CD4-positive, alpha-beta T cell treated with Interleukin-6 at 100 ng/mL for 8 hours (primary cell): ENCODE results near the gene CEP83.
"Not testable (repeated sequence)": the region's sequence is repeated elsewhere in the genome, so short reads cannot be mapped to it uniquely, and the experiment has no call there.

ENCODE experiments used
- DNase-seq: peaks from one replicate; pipeline ENCODE4 v3.0.0-alpha.2; 2020; ENCODE audit warnings: mixed read lengths, low spot score

CEP83 gene

GRCh38 chr12:94379479-94380113, 80.1 kb downstream of the CEP83 start:
- DNase-seq, result no peak

- no peak for DNase-seq
Observed at GRCh38 chr12:94377599-94377998, 82.1 kb downstream of the CEP83 start.

DNA sequence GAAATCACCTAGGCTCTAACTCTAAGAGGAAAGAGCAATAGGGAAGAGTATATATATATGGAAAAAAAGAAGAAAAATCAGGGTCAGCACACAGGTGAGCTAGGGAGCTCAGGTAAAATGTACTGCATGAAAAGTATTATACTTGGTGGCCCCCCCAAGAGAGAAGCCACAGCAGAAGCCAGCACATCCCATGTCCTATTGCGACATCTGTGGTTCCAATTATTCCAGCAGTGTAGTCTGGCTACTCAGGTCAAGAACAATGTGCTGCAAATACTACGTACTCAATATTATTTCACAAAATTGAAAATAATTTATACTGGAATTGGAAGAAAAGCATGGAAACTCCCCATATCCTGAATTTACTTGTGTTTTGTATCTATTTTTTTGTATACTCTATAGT, 85.5 kb downstream of the CEP83 start:
- no peak for DNase-seq

GRCh38 chr12:94372461-94372860, 87.2 kb downstream of the CEP83 start:
- no peak for DNase-seq

DNA sequence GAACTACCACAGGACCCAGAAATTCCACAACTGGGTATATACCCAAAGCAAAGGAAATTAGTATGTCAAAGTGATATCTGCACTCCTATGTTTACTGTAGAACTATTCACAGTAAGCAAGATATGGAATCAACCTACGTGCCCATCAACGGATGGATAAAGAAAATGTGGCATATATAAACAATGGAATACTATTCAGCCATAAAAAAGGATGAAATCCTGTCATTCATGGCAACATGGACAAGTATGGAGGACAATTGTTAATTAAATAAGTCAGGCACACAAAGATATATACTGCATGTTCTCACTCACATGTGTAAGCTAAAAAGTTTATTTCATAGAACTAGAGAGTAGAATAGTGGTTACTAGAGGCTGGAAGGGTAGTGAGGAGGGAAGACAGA, 97.0 kb downstream of the CEP83 start:
- DNase-seq, result no peak

GRCh38 chr12:94359761-94360160, 99.9 kb downstream of the CEP83 start:
- DNase-seq, result no peak

- DNase-seq, result no peak
Observed at GRCh38 chr12:94353130-94353529, 106.5 kb downstream of the CEP83 start.

DNA sequence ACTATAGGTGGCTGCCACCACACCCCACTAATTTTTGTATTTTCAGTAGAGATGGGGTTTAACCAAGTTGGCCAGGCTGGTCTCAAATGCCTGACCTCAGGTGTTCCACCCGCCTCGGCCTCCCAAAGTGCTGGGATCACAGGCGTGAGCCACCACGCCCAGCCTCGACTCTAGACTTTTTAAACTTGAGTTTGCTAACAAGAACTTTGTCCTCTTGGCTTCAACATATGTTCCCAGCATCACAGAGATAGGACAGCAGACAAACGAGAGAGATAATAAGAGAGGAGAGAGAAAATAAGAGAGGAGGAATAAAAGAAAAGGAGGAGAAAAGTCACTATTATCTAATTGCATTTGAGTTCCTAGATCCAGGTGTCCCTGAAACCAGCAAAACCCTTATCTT, 119.1 kb downstream of the CEP83 start:
- no peak for DNase-seq

DNA sequence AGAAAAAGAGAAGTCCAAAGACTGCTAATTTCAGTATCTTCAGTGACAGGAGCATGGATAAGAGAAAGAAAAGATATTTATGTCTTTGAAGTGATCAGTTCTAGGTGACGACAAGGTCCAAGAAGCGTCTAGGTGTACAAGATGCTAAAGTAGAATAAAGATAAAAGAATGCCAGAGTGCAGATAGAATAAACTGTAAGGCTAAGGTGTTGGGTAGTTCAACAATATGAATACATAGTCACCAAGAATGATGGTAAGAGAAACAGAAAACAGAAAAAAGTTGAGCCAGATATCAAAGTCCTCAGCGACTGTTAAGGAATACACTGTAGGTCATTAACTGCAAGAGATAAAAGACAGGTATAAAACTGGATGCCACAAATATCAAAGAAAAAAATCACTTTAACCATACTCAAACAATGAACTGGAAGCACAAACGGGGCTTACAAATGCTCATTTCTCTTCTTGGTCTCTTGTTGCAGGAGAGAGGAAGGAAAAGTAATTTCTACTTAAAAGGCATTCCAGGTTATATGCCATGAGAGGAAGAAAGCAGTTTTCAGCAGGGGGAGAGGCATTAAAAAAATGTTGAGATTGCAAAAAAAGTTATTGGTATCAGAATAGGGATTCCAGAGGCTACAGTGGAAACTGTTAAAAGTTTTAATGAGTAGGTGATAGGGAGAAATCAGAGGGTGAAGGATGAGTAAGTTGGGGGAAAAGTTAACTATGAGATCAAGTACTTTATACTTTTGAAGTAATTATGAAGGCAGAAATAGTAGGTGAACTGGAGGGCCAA, 121.5 kb downstream of the CEP83 start:
- no peak for DNase-seq

DNA sequence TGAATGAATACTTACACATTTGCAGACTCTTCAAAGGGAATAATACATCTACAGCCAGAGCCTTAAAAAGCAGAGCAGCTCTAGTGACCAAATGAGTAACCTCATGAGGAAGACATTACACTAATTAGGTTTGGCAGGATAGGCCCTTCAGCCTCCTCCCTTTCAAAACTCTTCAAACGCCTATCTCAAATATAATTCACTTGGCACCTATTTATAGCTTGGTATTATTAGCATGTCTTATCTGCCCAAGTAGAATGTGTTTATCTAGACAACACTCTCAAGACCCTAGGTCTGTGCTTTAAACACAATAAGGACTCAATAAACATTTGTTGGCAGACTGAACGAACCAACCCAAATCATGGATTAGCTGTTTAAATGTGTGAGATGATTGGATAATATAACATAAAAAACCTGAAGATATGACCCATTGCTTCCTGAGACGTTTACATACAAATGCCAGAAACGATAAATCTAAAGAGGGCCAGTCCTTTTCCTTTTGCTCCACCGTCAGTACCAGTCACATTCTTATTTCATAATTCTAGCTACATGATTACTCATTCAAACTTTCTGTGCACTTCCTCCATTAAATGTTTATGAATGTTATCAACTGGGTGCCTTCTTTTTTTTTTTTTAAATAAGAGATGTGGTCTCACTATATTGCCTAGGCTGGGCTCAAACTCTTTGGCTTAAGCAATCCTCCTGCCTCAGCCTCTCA, 123.3 kb downstream of the CEP83 start:
- DNase-seq, result no peak

DNA sequence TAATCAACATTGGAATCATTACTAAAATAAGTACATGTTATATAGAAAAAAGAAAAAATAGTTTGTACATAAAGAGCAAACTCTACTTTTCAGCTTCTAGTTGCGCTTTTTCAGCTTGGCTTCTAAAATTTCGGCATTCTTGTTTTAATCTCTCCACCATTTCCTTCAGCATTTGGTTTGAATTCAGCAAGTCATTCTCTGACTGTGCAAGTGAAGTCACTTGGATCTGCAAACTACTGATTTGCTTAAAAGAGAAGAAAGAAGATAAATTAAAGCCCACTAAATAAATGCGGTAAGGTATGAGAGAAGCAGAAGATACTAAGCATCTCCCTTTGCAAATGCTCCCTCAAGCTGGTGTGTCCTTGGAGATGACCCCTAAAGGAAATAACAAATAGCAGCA, 126.3 kb downstream of the CEP83 start:
- DNase-seq, result no peak

DNA sequence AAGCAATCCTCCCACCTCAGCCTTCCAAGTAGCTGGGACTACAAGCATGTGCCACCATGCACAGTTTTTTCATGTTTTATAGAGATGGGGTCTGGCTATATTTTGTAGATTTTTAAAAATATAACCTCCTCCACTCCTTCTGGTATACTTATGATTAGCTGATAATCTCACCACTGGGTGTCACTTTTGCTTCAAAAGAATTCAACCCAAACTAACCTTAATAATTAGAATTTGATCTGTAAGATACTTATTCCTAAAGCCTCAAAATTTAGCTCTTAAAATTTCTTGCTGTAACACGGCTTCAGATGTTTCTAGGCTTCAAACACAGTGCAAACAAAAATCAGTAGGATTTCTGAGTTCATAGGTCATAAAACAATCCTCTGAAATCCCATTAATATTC, 130.3 kb downstream of the CEP83 start:
- no peak for DNase-seq

DNA sequence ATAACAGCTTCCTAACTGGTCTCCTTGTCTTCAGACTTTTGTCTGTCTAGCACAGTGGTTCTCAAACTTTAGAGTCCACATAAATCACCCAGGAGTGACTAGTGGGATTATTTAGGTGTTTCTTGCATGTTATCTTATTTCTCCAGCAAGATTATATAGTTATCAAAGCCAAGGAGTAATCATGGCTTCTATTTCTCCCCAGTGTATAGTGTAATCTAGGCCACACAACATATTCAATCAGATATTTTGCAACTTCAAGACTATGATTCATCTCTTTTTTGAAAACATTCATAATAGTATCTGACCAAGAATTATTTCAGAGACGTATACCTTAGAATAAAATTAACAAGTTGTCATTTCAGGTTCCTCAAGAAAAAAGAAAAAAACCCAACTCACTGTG, 131.9 kb downstream of the CEP83 start:
- DNase-seq, result no peak

DNA sequence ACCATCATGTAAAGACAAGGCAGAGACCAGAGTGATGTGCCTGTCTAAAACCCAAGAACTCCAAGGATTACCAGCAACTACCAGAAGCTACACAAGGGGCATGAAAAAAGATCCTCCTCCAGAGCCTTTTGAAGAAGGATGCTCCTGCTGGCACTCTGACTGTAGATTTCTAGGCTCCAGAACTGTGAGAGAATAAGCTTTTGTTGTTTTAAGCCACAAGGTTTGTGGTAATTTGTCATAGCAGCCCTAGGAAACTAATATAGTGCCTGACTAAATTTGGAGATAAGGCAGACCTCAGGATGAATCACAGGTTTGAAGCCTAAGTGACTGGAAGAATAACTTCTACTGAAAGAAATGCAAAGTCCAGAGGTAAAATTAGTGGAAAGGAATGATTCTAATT, 132.9 kb downstream of the CEP83 start:
- DNase-seq, result no peak

GRCh38 chr12:94326234-94326633, 133.4 kb downstream of the CEP83 start:
- DNase-seq, result no peak

DNA sequence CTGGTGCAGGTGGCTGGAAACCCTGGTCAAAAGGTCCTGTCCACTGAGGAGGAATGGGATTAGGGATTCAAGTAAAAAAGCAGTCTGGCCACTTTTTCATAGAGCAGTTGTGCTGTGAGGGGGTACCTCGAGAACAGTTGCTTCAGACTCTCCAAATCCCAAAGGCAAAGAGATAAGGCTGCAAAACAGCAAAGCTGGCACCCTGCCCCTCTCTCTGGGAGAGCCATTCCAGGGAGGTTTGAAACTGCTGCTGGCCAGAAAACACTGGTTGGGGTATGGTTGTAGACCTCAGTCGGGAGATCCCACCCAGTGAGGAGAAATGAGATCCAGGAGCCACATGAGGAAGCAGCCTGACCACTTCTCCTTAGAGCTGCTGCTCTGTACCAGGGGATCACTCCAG, 137.3 kb downstream of the CEP83 start:
- DNase-seq, result no peak

DNA sequence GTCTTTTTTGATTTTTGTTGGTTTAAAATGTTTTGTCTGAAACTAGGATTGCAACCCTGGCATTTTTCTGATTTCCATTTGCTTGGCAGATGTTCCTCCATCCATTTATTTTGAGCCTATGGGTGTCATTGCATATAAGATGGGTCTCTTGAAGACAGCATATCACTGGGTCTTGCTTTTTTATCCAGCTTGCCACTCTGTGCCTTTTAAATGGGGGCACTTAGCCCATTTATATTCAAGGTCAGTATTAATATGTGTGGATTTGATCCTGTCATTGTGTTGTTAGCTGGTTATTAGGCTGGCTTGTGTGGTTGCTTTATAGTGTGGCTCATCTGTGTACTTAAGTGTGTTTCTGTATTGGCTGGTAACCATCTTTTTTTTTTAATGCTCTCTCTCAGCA, 139.6 kb downstream of the CEP83 start:
- DNase-seq, result no peak

DNA sequence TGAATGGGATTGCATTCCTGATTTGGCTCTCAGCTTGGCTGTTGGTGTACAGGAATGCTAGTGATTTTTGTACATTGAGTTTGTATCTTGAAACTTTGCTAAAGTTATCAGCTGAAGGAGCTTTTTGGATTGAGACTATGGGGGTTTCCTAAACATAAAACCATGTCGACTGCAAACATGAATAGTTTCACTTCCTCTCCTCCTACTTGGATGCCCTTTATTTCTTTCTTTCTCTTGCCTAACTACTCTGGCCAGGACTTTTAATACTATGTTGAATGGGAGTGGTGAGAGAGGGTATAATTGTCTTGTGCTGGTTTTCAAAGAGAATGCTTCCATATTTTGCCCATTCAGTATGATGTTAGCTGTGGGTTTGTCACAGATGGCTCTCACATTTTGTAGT, 141.5 kb downstream of the CEP83 start:
- no peak for DNase-seq

DNA sequence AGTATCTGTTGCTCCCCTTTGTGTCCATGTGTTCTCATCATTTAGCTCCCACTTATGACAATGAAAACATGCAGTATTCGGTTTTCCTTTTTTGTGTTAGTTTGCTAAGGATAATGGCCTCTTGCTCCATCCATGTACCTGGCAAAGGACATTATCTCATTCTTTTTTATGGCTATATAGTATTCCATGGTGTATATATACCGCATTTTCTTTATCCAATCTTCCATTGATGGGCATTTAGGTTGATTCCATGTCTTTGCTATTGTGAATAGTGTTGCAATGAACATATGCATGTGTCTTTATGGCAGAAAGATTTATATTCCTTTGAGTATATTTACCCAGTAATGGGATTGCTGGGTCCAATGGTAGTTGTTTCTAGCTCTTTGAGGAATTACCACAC, 143.1 kb downstream of the CEP83 start:
- DNase-seq, result not testable (repeated sequence)

DNA sequence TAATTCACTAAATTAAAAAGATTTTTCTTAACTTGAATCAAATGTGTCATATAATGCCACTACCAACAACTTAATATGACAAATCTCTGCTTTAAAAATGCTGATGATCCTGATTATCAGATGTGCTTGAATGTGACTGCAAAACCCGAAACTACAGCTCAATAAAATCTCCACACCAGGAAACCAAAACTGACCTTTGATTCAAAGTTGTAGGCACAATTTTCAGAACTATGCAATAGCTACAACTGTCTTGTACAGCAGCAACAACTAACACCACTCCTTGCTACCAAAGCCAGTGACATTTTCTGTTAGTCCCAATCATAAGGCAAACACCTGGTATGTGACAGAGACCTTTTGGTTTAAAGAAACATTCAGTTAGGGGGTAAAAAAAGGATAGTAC, 147.3 kb downstream of the CEP83 start:
- DNase-seq, result no peak

DNA sequence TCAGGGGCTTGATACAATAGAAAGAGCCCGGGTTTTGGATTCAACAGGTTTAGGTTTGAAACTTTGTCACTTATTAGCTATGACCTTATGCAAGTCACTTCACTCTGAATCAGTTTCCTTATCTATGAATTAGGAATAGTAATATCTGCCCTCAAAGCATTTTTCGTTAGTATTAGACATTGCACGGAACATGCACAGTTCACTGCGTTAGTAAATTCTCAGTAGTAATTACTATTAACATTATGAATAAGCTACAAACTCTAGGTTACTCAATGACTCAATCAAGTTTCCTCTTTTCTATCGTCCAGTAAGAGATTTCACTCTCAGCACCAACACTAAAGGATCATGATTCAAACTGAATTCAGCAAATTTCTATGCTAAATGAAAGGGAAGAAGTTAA, 150.3 kb downstream of the CEP83 start:
- no peak for DNase-seq

DNA sequence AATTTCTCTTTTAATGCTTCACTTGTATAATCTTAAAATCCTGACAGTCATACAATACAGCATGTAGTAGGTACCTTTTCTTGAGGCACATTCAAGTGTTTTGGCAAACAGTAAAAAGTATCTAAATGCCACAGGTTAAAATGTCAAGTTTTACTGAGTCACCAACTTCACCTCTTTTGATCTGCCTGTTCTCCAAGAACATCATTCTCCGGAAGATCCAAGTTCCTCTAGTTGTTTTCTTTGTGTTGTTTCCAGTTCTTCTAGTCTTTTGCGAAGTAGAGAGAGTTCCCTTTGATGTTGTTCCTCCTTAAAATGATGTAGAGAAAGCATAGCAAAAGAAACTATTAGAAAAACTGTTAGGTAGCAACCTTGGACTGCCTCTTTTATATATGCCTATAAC, 151.1 kb downstream of the CEP83 start:
- DNase-seq, result no peak
